DMS153 treated with DMSO at 0.1 percent for 48 hours (cell line): Measurements from ENCODE around the gene MRGPRE.
"Not testable (repeated sequence)": the region's sequence is repeated elsewhere in the genome, so short reads cannot be mapped to it uniquely, and the experiment has no call there.

Experiments
- DNase-seq: peaks from one replicate; lab custom pipeline; 2025; ENCODE audit not compliant: unreplicated experiment; lab: John Stamatoyannopoulos, UW

MRGPRE gene, protein sequence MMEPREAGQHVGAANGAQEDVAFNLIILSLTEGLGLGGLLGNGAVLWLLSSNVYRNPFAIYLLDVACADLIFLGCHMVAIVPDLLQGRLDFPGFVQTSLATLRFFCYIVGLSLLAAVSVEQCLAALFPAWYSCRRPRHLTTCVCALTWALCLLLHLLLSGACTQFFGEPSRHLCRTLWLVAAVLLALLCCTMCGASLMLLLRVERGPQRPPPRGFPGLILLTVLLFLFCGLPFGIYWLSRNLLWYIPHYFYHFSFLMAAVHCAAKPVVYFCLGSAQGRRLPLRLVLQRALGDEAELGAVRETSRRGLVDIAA

DNA sequence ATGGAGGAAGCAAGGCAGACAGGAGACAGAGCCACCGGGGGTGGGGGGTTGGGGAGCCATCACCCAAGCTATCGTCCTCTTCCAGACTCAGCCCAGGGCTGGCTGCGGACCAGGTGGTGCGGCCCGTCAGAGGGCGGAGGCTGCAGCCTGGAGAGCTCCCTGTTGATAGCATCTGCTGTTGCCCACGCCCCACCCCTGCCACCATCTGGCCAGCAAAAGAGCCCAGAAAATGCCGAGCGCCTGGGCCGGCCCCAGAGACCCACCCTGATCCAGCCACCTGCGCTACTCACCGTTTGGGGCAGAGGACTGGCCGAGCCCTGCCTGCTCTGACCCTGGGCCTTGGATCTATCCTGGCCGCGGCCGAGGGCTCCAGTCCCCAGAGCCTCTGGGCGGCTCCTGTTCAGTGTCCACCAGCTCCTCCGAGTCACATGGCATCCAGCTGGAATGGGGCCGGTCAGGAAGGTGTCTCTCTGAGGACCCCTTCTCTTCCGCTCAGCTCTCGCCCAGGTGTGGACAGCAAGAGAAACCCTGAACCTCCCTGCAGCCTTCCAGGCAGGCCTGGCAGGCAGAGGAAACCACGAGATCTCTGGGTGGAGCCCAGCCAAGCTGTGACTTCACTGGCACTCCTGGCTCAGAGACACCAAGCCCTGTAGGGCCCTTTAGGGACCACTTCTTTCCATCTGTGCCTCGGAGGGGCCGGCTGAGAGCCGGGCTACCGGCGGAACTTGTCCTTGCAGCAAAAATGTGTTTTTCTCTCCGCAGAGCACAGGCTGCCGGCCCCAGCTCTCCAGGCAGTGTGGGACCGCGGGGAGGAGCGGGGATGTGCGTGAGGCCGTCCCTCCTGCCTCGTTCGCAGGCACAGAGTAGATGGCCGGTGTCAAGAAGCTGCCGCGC lies at the start of gene MRGPRE:
TSS of gene MRGPRE (minus strand) at position 567 of the 894 bp plus-strand sequence. CDS start 3,618 bp downstream, outside the sequence.
- DNase-seq: peak; percentile 48

DNA sequence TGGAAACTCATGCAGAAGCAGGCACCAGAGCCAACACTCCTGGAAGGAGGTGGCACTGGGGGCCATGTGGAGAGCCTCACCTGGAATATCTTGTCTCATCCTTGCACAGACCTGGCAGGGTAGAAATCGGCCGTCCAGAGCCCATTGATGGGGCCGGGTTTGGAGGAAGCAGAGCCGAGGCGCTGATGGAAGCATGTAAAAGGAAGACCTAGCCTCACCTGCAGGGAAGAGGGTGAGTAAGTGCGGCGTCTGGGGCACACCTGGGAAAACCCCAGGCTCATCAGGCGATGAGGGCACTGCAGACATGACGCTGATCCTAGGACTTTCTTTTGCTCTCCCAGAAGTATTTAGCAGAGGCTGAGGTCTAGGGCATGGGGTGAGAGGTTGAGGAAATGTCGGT lies 48.9 kb upstream of the MRGPRE start:
- not testable (repeated sequence) for DNase-seq

DNA sequence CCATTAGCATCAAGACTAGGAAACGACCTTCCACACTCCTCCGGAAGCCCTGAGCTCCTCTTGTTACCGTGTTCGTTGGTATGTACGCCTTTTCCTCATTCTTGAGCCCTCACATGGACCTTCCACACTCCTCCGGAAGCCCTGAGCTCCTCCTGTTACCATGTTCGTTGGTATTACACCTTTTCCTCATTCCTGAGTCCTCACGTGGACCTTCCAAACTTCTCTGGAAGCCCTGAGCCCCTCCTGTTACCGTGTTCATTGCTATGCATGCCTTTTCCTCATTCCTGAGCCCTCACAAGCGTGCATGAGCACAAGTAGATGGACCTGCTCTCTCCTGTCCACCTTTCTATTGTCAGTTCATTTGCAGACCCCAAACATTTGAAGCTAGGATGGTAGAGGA lies 48.4 kb upstream of the MRGPRE start:
- not testable (repeated sequence) for DNase-seq

DNA sequence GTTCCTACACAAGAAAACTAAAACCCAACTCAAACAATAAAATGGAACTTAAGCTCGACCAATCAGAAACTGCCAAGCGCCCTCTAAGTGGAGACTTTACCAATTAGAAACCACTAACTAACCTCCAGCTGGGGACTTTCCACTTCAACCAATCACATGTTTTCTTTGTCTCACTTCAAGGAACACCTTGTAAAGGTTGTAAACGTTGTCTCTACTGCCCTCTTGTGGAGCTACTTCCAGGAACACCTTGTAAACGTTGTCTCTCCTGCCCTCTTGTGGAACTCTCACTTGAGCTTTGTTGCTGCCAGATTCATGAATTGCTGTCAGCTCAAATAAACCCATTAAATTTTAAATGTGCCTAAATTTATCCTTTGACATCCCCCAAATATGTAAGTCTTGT lies 46.7 kb upstream of the MRGPRE start:
- not testable (repeated sequence) for DNase-seq

DNA sequence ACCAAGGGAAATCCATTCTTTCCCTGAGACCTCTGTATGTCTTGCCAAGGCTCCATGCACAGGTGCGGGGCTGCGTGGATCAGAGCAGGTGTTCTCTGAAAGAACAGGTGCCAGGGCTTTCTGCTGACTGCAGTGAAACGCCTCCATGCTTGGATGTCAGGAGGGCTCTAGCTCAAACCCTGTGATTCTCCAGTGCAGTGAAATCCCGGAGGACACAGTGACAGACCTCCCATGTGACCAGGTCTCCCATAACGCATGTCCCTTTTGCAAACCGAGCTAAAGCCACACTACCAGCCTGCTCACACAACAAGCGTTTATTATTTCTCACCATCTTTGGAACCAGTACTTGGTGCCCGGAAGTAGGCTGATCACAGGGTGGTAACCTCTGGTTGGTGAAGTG lies 41.4 kb upstream of the MRGPRE start:
- not testable (repeated sequence) for DNase-seq

DNA sequence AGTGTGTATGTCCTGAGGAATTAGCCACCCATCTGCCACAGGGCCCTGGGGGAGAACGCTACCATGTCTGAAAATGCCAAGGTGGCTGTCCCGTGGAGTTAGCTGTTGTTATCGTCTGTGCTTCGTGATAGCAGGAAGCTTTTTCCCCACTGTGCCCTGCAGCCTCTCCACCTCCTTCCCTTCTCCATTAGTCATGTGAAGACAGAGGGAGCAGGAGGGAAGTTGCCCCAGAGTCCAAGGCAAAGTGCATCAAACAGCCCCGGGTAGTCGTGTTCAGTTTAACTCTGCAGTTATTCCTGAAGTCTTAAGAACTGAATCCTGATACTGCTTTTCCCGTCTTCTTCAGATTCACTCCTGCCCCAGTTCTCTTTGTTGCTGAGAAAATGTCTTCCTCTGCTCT lies 30.3 kb upstream of the MRGPRE start:
- DNase-seq: not testable (repeated sequence)

DNA sequence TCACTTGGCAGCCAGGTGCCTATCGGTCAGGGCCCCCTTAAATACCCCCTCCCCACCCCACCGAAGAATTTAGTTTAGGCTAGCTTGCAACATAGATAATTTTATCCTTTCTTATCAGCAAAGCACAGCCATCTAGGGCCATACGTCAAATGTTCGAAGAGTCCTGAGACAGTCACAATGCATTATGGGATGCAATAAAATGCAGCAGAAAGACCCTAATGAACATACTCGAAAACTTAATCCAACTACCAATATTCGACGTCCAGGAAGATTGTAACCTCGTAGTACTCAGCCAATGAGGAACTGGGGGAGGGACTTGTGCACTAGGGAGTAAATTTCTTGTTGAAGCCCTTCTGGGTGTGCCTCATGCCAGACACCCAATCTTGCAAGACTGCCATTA lies 29.6 kb upstream of the MRGPRE start:
- DNase-seq: not testable (repeated sequence)

DNA sequence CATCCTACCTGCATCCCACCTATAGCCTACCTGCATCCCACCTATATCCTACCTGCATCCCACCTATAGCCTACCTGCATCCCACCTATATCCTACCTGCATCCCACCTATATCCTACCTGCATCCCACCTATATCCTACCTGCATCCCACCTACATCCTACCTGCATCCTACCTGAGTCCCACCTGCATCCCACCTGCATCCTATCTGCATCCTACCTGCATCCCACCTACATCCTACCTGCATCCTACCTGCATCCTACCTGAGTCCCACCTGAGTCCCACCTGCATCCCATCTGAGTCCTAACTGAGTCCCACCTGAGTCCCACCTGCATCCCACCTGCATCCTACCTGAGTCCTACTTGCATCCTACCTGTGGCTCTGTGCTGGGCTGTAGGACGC lies 25.3 kb upstream of the MRGPRE start:
- DNase-seq: not testable (repeated sequence)

DNA sequence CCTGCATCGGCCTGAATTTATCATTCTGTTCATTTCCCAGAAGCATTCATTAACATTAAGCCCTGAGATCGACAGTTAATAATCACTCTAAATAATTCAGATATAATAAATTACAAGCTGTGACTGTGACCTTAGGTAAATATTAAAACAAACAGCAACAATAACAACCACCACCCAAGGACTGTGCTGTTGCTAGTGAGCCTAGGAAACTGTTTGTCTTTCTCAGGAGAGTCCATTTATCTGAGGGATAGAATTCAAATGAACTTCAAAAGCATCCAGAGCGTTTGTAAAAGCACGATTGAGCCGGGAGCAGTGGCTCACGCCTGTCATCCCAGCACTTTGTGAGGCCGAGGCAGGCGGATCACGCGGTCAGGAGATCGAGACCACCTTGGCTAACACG lies 23.0 kb upstream of the MRGPRE start:
- not testable (repeated sequence) for DNase-seq

DNA sequence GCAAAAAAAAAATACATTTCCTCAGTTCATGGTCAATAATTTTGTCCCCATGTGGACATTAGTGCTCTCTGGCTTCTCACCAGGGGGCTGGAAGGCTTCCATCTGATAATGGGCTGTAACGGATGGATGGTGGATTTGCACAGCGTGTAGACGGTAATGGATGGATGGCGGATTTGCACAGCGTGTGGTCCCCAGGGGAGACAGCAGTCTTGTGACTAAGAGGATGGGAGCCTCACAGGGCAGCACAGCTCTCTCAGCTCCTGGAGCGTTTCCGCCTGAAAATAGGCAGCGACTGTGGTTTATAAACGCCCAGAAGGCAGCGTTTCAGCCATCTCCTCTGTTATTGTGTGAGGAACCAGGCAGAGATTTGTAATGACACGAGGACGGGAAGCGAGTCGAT lies 22.6 kb upstream of the MRGPRE start:
- DNase-seq: not testable (repeated sequence)

DNA sequence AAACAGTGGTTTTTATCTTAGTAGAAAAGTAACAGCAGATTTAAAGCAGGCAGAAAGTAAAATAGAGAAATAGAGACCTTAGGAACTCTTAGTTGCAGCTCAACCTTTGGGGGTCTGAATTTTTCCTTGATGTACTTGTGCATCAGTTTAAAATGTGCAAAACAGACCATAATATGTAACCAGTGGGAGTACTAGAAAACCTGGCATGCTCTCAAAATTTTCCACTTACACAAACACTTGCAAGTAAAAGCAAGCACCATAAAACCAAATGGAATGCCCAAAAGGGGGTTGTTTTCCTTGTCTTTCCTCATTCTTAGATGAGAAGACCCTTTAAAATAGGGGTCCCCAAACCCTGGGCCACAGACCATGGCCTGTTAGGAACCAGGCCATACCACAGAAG lies 12.9 kb upstream of the MRGPRE start:
- DNase-seq: no peak

DNA sequence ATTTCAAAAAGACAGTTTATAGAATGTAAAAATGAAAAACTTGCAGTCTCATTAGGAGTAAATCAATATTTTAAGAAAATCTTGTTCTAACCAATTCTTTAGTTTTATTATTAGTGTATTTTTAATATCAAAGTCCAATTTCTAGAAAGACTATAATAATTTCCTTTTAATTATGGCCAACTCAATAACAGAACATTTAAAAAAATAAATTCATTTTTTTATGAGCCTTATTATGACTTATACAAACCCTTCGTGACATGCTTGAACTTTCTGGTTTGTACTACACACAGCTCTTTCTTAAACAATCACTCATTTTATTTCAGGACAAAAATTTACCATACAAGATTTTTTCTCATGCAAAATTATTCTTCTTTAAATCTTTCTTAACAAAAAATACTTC lies 11.7 kb upstream of the MRGPRE start:
- no peak for DNase-seq

DNA sequence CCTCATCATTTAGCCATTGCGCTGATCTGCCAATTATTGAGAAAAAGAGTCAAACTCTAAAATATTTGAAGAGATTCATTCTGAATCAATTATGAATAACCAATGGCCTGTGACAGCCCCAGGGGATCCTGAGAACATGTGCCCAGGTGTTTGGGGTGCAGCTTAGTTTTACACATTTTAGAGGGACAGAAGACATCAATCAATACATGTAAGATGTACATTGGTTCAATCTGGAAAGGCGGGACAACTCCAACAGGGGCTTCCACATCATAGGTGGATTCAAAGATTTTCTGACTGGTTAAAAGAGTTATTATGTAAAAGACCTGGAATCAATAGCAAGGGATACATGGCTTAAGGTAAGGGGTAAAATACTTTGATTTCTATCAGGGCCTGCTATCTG lies 4.9 kb upstream of the MRGPRE start:
- DNase-seq: no peak

DNA sequence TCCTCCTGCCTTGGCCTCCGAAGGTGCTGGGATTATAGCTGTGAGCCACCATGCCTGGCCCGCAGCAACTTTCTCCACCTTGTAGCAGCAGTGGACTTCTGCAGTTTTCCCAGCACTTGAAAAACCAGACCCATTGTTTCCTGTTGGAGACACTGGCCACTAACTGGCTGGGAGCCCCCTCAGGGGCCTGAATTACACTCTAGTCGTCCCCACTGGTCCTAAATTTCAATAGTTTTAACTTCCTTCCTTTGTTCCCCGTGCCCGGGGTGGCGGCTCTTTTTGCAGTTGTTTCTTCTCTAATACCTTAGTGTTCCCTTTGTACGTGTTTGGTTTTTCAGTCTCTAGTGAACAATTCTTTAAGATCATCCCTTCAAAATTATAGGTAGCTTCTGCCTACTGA lies 2.6 kb upstream of the MRGPRE start:
- no peak for DNase-seq

DNA sequence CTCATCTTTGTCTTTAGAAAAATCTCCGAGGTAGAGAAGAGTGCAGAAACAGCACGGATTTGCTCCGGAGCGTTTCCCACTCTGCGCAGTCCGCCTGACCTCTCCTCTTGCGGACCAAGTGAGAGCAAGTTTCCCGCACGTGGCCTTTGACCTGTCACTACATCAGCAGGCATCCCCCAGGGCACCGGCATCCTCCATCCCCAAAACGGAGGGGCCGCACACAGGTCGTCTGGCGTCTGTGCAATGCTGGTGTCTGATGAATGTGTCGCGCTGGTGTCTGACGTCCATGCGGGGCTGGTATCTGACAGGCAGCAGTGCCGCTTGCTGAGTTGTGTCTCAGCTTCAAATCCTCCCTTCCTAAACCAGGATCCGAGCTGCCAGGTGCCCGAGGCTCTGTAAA lies 739 bp upstream of the MRGPRE start:
- DNase-seq: no peak

DNA sequence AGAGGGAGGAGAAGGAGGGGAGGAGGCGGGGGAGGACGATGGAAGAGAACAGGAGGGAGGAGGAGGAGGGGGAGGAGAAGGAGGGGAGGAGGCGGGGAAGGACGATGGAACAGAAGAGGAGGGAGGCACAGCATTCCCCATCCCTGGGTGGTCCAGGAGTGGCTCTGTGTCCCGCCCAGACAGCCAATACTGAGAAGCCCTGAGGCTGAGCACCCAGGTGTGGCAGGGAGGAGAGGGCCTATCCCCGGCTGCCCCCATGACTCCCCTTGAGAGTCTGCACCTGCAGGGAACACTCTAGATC lies 717 bp downstream of the MRGPRE start:
- no peak for DNase-seq

DNA sequence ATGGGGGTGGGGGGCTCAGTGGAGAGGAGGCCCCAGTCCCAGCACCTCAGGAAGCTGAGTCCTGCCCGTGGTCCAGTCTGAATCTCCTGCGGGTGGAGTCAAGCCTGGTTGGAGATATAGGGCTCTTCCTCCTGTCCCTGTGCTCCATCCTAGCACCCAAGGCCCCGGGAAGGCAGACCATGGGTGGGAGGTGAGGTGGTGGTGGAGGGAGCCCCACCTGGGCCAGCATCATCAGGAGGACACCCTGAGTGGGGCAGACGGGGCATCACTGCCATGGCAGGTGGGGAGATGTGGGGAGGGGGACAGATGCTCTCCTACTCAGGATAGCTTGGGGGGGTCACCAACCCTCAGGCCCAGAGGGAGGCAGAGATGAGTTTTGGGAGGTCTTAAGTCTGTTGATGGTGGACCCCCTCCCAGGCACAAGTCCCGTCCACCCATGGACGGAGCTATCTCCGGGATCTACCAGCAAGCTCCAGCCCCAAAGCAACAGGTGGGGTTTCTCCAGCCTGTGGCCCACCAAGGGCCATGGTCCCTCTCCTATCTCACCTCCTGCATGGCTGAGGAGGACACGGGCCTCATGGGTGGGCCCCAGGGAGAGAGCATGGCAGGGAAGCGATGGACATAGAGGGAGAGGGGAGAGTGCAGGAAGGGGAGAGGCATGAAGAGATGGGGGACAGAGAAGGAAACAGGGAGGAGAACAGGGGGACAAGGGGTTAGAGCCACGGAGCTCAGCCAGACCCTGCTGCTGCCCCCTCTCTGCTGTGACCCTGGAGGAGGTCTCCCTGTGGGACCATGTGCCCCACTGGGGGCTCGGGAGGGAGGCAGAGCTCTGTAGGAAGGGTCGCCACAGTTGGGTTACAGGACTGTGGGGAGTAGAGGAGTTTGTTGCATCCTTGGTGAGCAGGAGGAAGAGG lies 1.3 kb downstream of the MRGPRE start:
- no peak for DNase-seq

DNA sequence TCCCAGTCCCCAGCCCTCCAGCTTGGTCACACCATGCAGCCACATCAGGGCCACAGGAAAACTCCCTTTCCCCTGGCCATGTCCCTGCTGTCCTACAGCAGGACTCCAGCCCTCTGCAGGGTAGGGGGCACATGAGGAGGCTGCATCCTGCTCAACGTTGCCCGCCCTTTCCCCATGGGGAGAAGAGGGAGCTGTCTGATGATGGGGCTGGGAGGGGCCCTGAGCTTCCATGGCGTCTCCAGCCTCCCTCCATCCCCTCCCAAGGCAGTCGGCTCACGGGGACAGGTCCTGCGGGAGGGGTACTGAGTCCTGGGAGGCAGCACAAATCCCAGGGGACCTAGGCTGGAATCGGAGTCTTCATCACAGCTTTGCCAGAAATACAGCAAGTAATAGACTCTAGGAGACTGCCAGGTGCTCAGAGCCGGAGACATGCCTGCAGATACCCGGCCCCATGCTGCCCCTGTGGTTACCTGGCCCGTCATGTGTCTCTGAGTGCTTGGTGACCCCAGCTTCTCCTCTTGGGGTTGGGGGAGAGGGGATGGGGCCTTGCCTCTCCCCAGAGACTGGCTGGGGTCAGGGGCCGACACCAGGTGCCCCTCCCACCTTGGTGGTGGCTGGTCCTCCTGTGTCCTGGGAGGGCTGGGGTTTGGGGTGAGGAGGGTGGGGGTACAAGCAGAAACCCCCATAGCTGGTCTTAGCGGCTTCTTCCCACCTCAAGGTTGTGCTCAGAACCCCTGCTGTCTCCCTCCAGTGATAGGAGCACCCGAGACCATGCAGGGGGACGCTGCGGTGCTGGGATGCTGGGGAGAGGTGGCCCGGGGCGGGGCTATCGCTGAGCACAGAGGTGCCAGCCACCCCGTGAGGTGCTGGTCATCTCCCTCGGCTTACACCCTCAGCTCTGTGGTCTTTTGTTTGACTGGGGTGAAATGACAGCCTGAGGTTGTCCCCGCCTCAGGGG lies 2.3 kb downstream of the MRGPRE start:
- DNase-seq: no peak

DNA sequence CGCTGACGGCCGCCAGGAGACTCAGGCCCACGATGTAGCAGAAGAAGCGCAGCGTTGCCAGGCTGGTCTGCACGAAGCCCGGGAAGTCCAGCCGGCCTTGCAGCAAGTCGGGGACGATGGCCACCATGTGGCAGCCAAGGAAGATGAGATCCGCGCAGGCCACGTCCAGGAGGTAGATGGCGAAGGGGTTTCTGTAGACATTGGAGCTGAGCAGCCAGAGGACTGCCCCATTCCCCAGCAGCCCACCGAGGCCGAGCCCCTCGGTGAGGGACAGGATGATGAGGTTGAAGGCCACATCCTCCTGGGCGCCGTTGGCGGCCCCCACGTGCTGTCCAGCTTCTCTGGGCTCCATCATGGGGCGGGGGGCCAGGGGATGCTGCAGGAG lies 3.8 kb downstream of the MRGPRE start:
- no peak for DNase-seq
